Middle frontal gyrus (tissue), 1 donor: ENCODE results near the gene MTG1.

Experiments used
- DNase-seq: peaks from one replicate; pipeline ENCODE4 v3.0.0-alpha.2; 2015; ENCODE audit warnings: low spot score; ENCODE audit errors: extremely low spot score

Gene MTG1

DNA sequence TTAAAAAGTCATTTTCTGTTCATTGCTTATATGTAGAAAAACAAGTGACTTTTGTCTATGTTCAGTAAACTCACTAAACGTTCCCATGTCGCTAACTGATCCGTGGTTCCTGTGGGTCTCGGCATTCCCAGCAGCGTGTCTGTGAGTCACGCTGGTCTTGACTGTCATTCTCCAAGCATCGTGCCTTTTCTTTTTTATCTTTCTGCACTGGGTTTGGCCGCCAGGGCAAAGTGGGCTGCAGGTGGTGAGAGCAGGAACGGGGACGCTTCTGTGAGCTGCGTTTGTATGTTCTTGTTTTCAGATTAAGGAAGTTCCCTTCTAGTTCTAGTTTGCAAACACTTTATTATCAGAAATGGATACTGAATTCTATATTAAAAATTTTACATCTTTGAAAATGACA lies 53.0 kb downstream of the MTG1 start:
- no peak for DNase-seq

GRCh38 chr10:133448120-133448519 lies 54.2 kb downstream of the MTG1 start:
- no peak for DNase-seq

DNA sequence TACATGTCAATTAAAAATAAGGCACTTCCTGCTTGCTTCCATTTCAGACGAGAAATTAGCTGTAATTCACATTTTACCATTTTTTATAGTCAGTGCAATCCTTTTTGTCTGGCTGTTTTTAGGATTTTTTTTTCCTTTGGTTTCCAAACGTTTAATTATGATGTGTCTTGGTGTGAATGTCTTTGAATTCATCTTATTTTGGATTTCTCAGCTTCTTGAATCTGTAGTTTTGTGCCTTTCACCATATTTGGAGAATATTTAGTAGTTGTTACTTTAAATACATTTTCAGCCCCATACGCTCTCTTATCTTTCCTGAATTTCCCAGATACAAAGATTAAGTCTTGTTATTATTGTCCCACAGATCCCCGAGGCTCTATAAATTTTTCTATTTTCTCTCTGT lies 57.4 kb downstream of the MTG1 start:
- no peak for DNase-seq

DNA sequence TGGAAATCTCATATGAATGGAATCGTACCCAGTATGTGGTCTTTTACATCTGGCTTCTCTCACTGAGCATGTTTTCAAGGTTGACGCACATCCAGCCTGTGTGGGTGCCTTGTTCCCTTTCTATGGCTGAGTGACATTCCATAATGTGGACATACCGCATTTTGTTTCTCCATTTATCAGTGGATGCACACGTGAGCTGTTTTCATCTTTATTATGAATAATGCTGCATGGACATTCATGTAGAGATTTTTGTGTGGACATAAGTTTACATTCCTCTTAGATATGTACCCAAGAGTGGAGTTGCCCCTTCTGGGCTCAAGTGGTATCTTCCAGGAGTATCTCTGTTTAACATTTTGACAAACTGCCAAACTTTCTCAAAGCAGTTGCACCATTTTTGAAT lies 58.5 kb downstream of the MTG1 start:
- no peak for DNase-seq

DNA sequence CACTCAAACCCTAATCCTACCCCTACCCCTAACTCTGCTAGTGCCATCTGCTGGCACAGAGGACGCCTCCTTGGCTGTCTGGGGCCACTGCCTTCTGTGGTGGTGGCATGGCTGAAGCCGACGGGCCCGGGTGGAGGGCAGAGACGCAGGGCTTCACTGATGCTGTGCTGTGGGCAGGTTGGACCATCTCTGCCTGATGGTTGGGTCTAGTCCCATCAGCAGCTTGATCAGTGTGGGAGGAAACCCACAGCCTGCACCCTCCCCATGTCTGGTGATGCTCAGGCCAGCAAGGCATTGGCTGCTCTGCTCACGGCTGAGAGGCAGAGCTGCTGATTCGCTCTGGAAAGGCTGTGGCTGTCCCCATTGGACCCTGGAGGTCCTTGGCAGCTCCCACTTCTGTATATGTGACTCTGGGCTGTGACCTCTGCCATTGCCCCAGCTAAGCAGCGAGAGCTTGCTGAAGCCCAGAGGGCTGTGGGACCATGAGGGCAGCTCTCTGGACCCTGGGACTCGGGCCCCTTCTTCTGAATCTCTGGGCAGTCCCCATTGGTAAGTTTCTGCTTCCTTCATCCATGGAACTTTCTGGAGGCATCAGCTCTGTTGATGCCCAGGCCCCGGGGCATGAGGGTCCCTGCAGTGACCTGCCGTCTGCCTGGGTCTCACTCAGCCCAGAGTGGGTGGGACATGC lies 59.7 kb downstream of the MTG1 start, which contains the start of gene SCART1:
SCART1 (plus strand) TSS at position 430 of the 688 bp plus-strand sequence; CDS start at position 483, 53 bp downstream.
- DNase-seq, result no peak

GRCh38 chr10:133454204-133454893 lies 60.4 kb downstream of the MTG1 start:
- no peak for DNase-seq

DNA sequence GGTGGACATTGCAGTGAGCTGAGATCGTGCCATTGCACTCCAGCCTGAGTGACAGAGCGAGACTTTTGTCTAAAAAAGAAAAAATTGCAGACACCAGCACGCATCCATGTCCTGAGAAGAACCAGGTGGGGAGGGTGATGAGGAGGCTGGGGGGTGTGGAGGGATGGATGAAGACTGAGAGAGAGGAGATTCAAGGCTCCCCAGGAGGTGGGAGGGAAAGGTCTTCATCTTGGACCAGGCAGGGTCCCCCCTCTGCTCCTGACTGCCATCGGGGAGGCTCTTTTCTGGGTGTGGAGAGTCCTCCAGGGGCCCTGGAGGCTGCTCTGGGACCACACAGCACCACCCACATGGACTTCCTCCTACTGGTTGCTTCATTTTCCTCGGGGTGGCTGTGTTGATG lies 61.2 kb downstream of the MTG1 start:
- DNase-seq, result no peak

DNA sequence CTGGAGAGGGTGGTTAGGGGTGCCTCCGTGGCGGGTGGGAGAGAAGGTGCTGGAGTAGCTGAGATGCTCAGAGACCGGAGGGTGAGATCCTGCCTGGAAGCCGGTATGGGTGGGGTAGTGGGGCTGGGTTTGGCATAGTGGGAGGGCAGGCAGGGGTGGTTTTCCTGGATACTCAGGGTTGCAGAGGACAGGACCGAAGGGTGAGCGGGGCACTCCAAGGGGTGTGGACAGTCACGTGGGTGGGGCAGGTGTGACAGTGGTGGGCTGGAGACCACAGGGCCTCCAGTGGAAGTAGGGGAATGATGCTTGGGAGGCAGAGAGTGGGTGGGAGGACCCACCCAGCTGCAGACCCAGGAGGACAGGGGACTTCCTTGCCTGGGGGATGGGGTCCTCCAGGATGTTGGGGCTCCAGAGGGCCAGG lies 61.7 kb downstream of the MTG1 start:
- no peak for DNase-seq

GRCh38 chr10:133456041-133456951 lies 62.3 kb downstream of the MTG1 start:
- DNase-seq, result no peak

DNA sequence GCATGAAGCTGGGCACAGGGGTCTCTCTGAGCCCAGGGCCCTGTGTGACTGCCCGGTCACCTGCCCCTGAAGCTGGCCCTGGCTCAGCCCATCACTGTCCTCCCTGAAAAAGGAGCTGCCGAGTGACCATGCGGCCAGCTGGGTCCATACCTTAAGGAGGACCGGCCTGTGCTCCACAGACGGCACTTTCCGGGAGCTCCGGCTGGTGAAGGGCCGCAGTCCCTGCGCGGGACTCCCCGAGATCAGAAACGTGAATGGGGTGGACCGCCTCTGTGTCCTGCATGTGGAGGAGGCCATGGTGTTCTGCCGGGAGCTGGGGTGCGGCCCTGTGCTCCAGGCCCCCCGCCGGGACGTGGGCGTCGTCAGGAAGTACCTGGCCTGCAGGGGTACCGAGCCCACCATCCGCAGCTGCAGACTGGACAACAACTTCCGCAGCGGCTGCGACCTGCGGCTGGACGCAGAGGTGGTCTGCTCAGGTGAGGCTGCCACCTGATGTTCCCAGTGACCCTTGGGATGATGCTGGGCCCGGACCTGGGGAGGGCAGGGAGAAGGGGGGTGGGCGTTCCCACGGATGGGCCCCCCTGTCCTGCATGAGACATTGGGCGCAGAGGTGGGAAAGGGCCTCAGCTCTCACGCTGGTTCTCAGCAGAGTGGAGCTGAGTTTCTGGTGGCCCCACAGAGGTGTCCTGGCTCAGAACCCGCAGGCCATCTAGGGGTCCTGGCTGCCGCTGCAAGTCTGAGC lies 63.3 kb downstream of the MTG1 start:
- no peak for DNase-seq

GRCh38 chr10:133458021-133458709 lies 64.2 kb downstream of the MTG1 start:
- DNase-seq, result no peak

DNA sequence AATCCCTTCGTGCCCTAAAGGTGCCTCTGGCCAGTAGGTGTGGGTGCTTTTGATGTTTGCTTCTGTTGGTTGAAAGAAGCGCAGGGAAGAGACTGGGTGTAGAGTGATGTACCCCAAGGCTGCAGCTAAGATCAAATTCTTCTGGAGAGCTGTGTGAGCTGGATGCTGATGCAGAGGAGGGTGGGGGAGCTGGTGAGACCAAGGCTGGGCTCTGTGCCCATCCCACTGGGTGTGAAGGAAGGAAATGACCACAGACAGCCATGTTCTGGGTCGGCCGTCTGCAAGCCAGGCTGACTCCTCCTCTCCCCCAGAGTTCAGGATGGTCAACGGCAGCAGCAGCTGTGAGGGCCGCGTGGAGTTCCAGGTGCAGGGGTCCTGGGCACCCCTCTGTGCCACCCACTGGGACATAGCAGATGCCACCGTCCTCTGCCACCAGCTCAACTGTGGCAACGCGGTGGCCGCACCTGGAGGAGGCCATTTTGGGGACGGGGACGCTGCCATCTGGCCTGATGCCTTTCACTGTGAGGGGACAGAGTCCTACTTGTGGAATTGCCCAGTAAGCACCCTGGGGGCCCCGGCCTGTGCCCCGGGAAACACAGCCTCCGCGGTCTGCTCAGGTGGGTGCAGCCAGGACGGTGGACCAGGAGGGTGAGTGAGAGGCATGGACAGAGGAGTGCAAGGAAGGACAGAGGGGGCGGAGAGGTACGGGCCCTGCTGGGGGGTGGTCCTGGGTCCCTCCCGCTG lies 64.9 kb downstream of the MTG1 start:
- DNase-seq, result no peak

DNA sequence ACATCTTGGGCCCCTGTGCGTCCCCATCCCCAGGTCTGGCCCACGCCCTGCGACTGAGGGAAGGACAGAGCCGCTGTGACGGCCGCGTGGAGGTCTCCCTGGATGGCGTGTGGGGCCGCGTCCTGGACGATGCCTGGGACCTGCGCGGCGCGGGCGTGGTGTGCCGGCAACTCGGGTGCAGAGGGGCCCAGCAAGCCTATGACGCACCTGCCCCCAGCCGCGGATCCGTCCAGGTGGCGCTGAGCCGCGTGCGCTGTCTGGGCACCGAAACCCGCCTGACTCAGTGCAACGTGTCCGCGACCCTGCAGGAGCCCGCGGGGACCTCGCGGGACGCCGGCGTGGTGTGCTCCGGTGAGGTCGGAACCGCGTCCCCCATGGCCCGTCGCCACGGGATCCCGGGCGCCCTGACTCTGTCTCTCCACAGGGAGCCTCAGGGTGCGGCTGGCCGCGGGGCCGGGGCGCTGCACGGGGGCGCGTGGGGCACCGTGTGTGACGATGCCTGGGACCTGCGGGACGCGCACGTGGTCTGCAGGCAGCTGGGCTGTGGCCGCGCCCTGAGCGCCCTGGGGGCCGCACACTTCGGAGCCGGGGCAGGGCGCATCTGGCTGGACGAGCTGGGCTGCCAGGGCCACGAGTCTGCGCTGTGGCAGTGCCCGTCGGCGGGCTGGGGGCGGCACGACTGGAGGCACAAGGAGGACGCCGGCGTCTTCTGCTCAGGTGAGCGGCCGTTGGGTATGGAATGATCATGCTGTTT lies 65.7 kb downstream of the MTG1 start:
- no peak for DNase-seq

DNA sequence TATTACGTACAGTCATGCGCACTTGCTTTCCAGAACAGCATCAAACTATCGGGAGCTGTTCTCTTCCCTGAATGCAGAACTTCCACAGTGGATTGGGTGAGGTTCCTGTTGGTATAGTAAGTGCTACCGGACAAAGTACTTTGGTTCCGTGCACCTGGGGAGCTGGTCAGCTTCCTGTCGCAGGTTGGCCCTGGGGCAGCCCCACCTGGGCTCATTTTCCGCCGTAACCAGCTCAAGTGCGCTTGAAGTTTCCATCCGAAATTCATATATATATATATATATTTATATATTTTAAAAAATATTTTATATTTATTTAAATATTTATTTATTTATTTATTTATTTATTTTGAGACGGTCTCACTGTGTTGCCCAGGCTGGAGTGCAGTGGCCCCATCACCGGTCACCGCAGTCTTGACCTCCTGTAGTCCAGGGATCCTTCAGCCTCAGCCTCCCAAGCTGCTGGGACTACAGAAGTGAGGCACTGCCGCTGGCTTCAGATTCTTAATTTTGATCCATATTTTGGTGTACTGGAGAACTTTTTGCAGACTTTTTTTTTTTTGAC lies 66.3 kb downstream of the MTG1 start:
- no peak for DNase-seq

DNA sequence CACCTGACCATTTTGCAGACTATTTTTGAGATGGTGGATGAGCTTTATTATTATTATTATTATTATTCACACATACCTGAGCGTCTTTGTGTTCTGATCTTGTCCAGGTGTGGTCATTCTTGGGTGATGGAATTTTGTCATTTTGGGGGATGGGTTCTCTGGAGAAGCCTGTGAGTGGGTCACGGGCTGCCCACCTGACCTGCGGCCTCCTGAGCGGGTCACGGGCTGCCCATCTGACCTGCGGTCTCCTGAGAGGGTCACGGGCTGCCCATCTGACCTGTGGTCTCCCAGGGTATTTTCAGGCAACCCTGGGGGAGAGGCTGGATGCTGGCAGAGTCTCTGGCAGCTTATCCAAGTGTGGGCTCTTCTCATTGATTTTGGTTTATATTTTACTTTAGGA lies 67.1 kb downstream of the MTG1 start:
- no peak for DNase-seq

GRCh38 chr10:133461841-133462240 lies 67.9 kb downstream of the MTG1 start:
- no peak for DNase-seq

DNA sequence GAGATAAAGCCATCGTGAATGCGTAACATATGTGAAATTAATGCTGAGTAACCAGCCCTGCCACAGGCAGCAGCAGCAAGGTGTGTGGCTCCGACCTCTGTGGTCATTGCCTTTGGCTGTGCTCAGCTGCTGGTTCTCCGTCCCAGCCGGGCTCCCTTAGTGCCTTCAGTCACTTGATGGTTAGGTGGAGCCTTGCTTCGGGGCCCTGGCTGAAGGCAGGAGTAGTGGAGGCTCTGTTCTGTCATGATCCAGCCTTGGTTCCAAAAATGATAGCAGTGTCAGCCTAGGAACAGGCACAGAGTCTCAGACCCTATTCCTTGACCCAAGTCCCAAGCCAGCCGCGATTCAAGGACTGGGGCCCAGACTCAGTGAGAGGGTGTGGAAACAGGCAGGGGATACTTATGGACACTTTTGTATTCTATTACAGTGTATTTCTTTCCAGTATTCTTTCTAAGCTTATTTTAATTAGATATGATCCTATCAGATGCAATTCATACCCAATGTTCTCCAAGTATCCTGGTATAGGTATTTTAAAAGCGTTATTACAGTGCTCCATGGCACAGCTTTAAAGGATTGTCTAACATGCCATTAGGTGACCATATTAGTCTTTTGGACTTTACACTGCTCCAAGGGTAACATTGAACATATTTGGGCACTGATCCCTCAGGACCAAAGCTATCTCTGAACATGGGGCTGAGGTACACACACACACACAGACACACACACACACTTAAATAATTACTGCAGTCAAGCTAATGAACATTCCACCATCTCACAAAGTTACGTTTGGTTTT lies 68.8 kb downstream of the MTG1 start:
- DNase-seq, result no peak

GRCh38 chr10:133464582-133465031 lies 70.7 kb downstream of the MTG1 start:
- DNase-seq, result no peak
